GM06990 (cell line): ENCODE results near the gene WDR72.

ENCODE experiments used
- DNase-seq: peaks from one replicate; pipeline ENCODE4 v3.0.0-alpha.2; 2011; ENCODE audit not compliant: insufficient read length; ENCODE audit errors: extremely low read depth
- H3K27me3 ChIP-seq: replicated peaks from 2 replicates; pipeline ENCODE4 v1.6.0; 2011; ENCODE audit warnings: low read length; ENCODE audit not compliant: control insufficient read depth, insufficient read depth
- H3K36me3 ChIP-seq: 2 replicates; pipeline ENCODE4 v1.5.1; 2011; ENCODE audit warnings: low read length; ENCODE audit not compliant: control insufficient read depth, insufficient read depth
- H3K4me3 ChIP-seq: replicated peaks from 2 replicates; pipeline ENCODE4 v1.5.1; 2011; ENCODE audit warnings: low read depth, mild to moderate bottlenecking, control low read depth, low read length
- CTCF ChIP-seq: IDR thresholded peaks from 2 replicates; pipeline ENCODE4 v1.5.1; 2011; ENCODE audit warnings: low read length, control low read depth, mild to moderate bottlenecking, inconsistent platforms; ENCODE audit not compliant: insufficient read depth, poor library complexity, severe bottlenecking

WDR72 gene

DNA sequence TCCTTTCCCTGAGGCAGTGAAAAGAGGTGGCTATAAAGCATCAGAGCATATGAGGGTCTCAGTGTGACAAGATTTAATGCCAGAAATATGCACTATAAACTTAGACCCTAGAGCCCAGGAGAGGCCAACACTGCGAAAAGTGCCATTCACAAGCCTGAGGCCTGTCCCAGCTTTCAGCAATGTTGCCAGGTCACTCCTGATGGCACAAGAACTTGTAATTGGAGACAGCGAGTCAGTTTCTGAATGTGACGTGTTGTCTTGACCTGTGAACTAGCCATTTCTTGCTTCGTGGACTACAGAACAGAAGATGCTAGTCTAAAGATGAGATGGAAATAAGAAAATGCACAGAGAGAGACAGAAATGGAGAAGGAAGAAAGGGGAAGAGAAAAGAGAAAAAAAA is 87.9 kb downstream of the WDR72 start:
- Histone ChIP-seq H3K4me3 (no peak overlapping the region), H3K27me3 (no peaks in the 10 kb centered on the region), H3K36me3 (no peaks in the 10 kb centered on the region)
- DNase-seq, result no peak
- TF ChIP-seq CTCF, result no peak

DNA sequence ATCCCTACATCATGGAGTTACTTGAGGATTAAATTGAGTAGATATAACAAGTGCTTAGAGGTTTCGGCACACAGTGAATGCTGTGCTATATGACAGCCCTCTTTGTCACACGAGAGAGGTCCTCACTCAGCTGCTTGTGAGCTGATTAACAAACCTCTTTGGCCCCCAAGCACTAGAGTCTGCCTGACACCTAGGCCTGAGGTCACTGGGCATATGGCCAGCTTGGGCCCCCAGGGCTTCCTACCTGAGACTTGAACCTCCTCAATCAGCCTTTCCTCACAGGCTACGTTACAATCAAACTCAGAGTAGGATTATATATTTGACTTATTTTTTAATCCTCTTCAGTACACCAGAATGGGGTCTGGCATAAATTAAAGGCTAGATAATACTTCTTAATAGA is 88.8 kb downstream of the WDR72 start:
- Histone ChIP-seq H3K36me3 (no peaks in the 10 kb centered on the region), H3K27me3 (no peaks in the 10 kb centered on the region), H3K4me3 (no peak overlapping the region)
- no peak for TF ChIP-seq CTCF
- no peak for DNase-seq

- TF ChIP-seq CTCF, result no peak
- no peak for DNase-seq
- Histone ChIP-seq H3K4me3 (no peak overlapping the region), H3K27me3 (no peaks in the 10 kb centered on the region), H3K36me3 (no peaks in the 10 kb centered on the region)
Measured at GRCh38 chr15:53665930-53666329, 93.5 kb downstream of the WDR72 start.

- no peaks in the 10 kb centered on the region for H3K27me3 ChIP-seq
- TF ChIP-seq CTCF, result no peak
- no peak overlapping the region for H3K4me3 ChIP-seq
- no peak for DNase-seq
- no peaks in the 10 kb centered on the region for H3K36me3 ChIP-seq
Measured at GRCh38 chr15:53658827-53659555, 100.5 kb downstream of the WDR72 start.

GRCh38 chr15:53658255-53658654 is 101.2 kb downstream of the WDR72 start:
- Histone ChIP-seq H3K27me3 (no peaks in the 10 kb centered on the region), H3K36me3 (no peaks in the 10 kb centered on the region), H3K4me3 (no peak overlapping the region)
- DNase-seq, result no peak
- TF ChIP-seq CTCF, result no peak

DNA sequence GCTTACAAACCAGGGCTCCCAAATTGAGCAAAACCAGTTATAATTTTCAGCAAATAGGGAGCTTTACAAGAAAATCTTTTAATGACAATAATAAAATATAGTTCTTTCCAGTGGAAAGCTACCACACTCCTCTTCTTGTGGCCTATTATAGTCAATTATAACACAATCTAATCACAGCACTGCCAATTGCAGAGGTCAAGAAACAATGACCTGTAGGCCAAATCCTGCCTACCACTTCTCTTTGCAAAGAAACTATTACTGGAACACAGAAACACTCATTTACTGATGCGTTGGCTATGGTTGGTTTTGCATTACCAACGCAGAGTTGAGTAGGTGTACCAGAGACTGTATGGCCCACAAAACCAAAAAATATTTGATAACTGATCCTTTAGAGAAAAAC is 110.5 kb downstream of the WDR72 start:
- DNase-seq, result no peak
- no peaks in the 10 kb centered on the region for H3K27me3 ChIP-seq
- no peak overlapping the region for H3K4me3 ChIP-seq
- H3K36me3 ChIP-seq, result no peaks in the 10 kb centered on the region
- TF ChIP-seq CTCF, result no peak
